ENCODE results near the gene ALG3.

The ALG3 gene

DNA sequence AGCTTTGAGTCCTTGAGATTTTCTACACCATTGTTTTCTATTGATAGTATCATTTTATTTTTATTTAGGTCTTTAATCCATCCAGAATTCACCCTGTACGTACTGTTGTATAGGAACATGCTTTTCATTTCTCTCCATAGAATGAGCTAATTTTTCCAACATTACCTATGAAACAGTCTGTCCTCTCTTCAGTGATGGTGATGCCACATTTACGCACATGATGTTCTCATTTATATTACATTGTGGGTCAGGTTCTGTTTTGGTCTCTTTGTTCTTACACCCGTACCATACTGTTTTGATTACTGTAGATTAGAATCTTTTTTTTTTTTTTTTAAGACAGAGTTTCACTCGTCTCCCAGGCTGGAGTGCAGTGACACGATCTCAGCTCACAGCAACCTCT, 37.0 kb downstream of the ALG3 start:
- DNase-seq (ENCODE audit: insufficient read length, low spot score) (no peak), FAIRE-seq (no peak)
- TF ChIP-seq POLR2A (IDR thresholded peaks at IDR 0.05; ENCODE audit: low read depth, low read length) (no peak), POLR2AphosphoS5 (IDR thresholded peaks at IDR 0.05; ENCODE audit: low read depth, low read length) (no peak), SPI1 (IDR thresholded peaks at IDR 0.05; ENCODE audit: low read depth, low read length) (no peak), PAX5 (IDR thresholded peaks at IDR 0.05; ENCODE audit: insufficient read depth, low read length, severe bottlenecking) (no peak), POU2F2 (IDR thresholded peaks at IDR 0.05; ENCODE audit: low read depth, low read length) (no peak), TAF1 (IDR thresholded peaks at IDR 0.05; ENCODE audit: low read depth, low read length) (no peak)

DNA sequence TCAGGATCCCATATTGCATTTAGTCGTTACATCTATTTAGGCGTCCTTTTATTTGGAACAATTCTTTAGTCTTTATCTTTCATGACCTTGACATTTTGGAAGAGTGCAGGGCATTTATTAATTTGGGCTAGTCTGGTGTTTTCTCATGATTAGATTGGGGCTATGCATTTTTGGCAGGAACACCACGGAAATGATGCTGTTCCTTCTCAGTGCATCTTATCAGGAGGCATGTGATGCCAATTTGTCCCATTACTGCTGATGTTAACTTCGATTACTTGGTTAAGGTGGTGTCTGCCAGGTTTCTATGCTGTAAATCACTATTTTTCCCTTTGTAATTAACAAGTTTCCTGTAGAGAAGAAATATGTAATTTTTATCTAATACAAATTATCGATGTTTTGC, 37.5 kb downstream of the ALG3 start:
- no peak for FAIRE-seq
- no peak for DNase-seq (ENCODE audit: insufficient read length, low spot score)
- TF ChIP-seq SPI1 (IDR thresholded peaks at IDR 0.05; ENCODE audit: low read depth, low read length) (no peak), POLR2AphosphoS5 (IDR thresholded peaks at IDR 0.05; ENCODE audit: low read depth, low read length) (no peak), TAF1 (IDR thresholded peaks at IDR 0.05; ENCODE audit: low read depth, low read length) (no peak), POLR2A (IDR thresholded peaks at IDR 0.05; ENCODE audit: low read depth, low read length) (no peak), PAX5 (IDR thresholded peaks at IDR 0.05; ENCODE audit: insufficient read depth, low read length, severe bottlenecking) (no peak), POU2F2 (IDR thresholded peaks at IDR 0.05; ENCODE audit: low read depth, low read length) (no peak)

DNA sequence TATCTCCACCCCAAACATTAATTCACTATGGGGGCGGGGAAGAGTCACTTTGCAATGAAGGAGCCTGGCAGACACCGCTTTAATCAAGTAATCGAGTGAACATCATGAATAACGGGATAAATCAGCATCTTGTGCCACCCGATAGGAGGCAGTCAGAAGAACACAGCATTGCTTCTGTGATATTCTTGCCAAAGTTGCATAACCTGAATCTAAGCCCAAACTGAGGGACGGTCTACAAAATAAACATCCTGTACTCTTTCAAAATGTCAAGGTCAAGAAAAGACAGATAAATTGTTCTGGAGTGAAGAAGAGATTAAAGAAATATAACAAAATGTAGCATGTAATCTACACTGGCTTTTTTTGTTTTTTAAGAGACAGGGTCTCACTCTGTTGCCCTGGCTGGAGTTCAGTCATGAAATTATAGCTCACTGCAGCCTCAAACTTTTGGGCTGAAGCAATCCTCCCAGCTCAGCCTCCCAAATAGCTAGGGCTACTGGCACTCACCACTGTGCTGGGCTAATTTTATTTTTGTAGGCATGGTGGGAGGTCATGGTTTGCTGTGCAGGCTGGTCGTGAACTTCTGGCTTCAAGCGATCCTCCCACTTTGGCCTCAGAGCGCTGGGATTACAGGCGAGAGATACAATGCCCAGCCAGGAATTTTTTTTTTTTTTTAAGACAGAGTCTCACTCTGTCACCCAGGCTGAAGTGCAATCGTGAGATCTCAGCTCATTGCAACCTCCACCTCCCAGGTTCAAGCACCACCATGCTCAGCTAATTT, 39.4 kb downstream of the ALG3 start:
- TF ChIP-seq POLR2A (IDR thresholded peaks at IDR 0.05; ENCODE audit: low read depth, low read length) (no peak), TAF1 (IDR thresholded peaks at IDR 0.05; ENCODE audit: low read depth, low read length) (no peak), PAX5 (IDR thresholded peaks at IDR 0.05; ENCODE audit: insufficient read depth, low read length, severe bottlenecking) (no peak), POLR2AphosphoS5 (IDR thresholded peaks at IDR 0.05; ENCODE audit: low read depth, low read length) (no peak), POU2F2 (IDR thresholded peaks at IDR 0.05; ENCODE audit: low read depth, low read length) (no peak), SPI1 (IDR thresholded peaks at IDR 0.05; ENCODE audit: low read depth, low read length) (no peak)
- DNase-seq (ENCODE audit: insufficient read length, low spot score): no peak
- no peak for FAIRE-seq

- FAIRE-seq: no peak
- DNase-seq (ENCODE audit: insufficient read length, low spot score): no peak
- TF ChIP-seq SPI1 (IDR thresholded peaks at IDR 0.05; ENCODE audit: low read depth, low read length) (no peak), TAF1 (IDR thresholded peaks at IDR 0.05; ENCODE audit: low read depth, low read length) (no peak), POU2F2 (IDR thresholded peaks at IDR 0.05; ENCODE audit: low read depth, low read length) (no peak), POLR2A (IDR thresholded peaks at IDR 0.05; ENCODE audit: low read depth, low read length) (no peak), POLR2AphosphoS5 (IDR thresholded peaks at IDR 0.05; ENCODE audit: low read depth, low read length) (no peak), PAX5 (IDR thresholded peaks at IDR 0.05; ENCODE audit: insufficient read depth, low read length, severe bottlenecking) (no peak)
Observed at GRCh38 chr3:184203526-184203925, 45.2 kb downstream of the ALG3 start.

DNA sequence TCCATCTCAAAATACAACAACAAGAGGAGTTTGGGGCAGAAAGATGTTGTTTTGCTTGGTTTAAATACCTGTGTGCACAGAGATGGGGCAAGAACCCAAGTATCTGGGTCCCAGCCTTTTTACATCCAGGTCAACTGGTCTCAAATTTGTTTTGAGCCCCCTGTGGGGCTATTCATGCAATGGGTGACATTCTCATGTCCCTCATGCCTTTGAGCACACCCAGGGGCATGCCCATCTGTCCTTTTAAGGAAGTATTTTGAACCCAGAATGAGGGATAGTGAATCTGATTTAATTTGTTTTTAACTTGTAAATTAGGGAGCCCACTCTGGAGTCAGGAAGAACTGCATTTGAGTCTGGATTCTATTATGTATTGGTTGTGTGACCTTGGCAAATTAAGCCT, 47.9 kb downstream of the ALG3 start:
- TF ChIP-seq SPI1 (IDR thresholded peaks at IDR 0.05; ENCODE audit: low read depth, low read length): no peak
- no peak for TF ChIP-seq TAF1 (IDR thresholded peaks at IDR 0.05; ENCODE audit: low read depth, low read length)
- TF ChIP-seq POLR2A (IDR thresholded peaks at IDR 0.05; ENCODE audit: low read depth, low read length): no peak
- no peak for TF ChIP-seq PAX5 (IDR thresholded peaks at IDR 0.05; ENCODE audit: insufficient read depth, low read length, severe bottlenecking)
- TF ChIP-seq POU2F2 (IDR thresholded peaks at IDR 0.05; ENCODE audit: low read depth, low read length): no peak
- TF ChIP-seq POLR2AphosphoS5 (IDR thresholded peaks at IDR 0.05; ENCODE audit: low read depth, low read length): no peak
- DNase-seq (ENCODE audit: insufficient read length, low spot score) (no peak), FAIRE-seq (no peak)

- no peak for TF ChIP-seq SPI1 (IDR thresholded peaks at IDR 0.05; ENCODE audit: low read depth, low read length)
- no peak for TF ChIP-seq PAX5 (IDR thresholded peaks at IDR 0.05; ENCODE audit: insufficient read depth, low read length, severe bottlenecking)
- no peak for TF ChIP-seq TAF1 (IDR thresholded peaks at IDR 0.05; ENCODE audit: low read depth, low read length)
- no peak for TF ChIP-seq POLR2A (IDR thresholded peaks at IDR 0.05; ENCODE audit: low read depth, low read length)
- no peak for TF ChIP-seq POLR2AphosphoS5 (IDR thresholded peaks at IDR 0.05; ENCODE audit: low read depth, low read length)
- TF ChIP-seq POU2F2 (IDR thresholded peaks at IDR 0.05; ENCODE audit: low read depth, low read length): no peak
- DNase-seq (ENCODE audit: insufficient read length, low spot score) (no peak), FAIRE-seq (no peak)
Observed at GRCh38 chr3:184198509-184198908, 50.3 kb downstream of the ALG3 start.

DNA sequence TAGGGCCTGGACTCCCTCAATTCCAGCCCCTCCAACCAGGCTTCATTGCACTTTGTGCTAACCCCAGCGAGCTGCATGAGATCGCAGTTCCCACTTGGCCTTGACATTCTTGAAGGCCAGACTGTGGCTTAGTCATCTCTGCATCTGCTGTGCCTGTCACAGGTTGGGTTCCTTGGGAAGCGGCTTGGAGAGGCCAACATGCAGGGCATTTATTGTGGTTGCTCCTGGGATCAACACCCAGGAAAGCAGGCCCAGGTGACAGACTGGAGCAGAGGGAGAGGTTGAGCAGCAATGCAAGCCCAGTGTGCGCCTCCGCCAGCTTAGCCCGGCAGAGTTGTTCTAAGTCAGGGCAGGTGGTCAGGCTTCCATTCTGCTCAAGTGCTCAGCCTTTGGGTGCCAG, 52.2 kb downstream of the ALG3 start:
- no peak for FAIRE-seq
- no peak for DNase-seq (ENCODE audit: insufficient read length, low spot score)
- TF ChIP-seq POLR2A (IDR thresholded peaks at IDR 0.05; ENCODE audit: low read depth, low read length) (no peak), TAF1 (IDR thresholded peaks at IDR 0.05; ENCODE audit: low read depth, low read length) (no peak), POLR2AphosphoS5 (IDR thresholded peaks at IDR 0.05; ENCODE audit: low read depth, low read length) (no peak), SPI1 (IDR thresholded peaks at IDR 0.05; ENCODE audit: low read depth, low read length) (no peak), PAX5 (IDR thresholded peaks at IDR 0.05; ENCODE audit: insufficient read depth, low read length, severe bottlenecking) (no peak), POU2F2 (IDR thresholded peaks at IDR 0.05; ENCODE audit: low read depth, low read length) (no peak)

GRCh38 chr3:184193991-184194539, 54.7 kb downstream of the ALG3 start:
- FAIRE-seq (no peak), DNase-seq (ENCODE audit: insufficient read length, low spot score) (no peak)
- TF ChIP-seq POLR2A (IDR thresholded peaks at IDR 0.05; ENCODE audit: low read depth, low read length) (no peak), PAX5 (IDR thresholded peaks at IDR 0.05; ENCODE audit: insufficient read depth, low read length, severe bottlenecking) (no peak), POU2F2 (IDR thresholded peaks at IDR 0.05; ENCODE audit: low read depth, low read length) (no peak), TAF1 (IDR thresholded peaks at IDR 0.05; ENCODE audit: low read depth, low read length) (no peak), SPI1 (IDR thresholded peaks at IDR 0.05; ENCODE audit: low read depth, low read length) (no peak), POLR2AphosphoS5 (IDR thresholded peaks at IDR 0.05; ENCODE audit: low read depth, low read length) (no peak)

DNA sequence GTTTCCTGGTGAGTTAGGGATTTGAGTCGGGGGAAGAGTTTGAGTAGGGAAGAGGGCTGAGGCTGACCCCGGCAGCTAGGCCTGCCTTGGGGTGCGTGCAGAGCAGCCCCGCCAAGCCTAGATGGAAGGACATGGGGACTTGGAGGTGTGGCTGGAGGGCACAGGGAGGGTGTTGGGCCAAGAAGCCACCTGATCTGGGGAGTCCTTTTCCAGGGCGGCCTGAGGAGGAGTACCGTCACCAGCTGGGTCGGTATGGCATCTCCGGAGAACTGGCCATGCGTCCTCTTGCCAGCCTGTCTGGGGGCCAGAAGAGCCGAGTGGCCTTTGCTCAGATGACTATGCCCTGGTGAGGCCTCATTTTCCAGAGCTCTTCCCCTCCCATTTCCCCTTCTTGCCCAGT, 55.9 kb downstream of the ALG3 start:
- no peak for DNase-seq (ENCODE audit: insufficient read length, low spot score)
- TF ChIP-seq POLR2AphosphoS5 (IDR thresholded peaks at IDR 0.05; ENCODE audit: low read depth, low read length): no peak
- no peak for TF ChIP-seq POU2F2 (IDR thresholded peaks at IDR 0.05; ENCODE audit: low read depth, low read length)
- no peak for TF ChIP-seq POLR2A (IDR thresholded peaks at IDR 0.05; ENCODE audit: low read depth, low read length)
- TF ChIP-seq PAX5 (IDR thresholded peaks at IDR 0.05; ENCODE audit: insufficient read depth, low read length, severe bottlenecking): no peak
- no peak for TF ChIP-seq SPI1 (IDR thresholded peaks at IDR 0.05; ENCODE audit: low read depth, low read length)
- TF ChIP-seq TAF1 (IDR thresholded peaks at IDR 0.05; ENCODE audit: low read depth, low read length): no peak
- no peak for FAIRE-seq
